DMS153 treated with DMSO at 0.1 percent for 48 hours (cell line): ENCODE measurements around the gene RSAD2.

Experiments used
- DNase-seq: peaks from one replicate; lab custom pipeline; 2025; ENCODE audit not compliant: unreplicated experiment; lab: John Stamatoyannopoulos, UW

RSAD2 gene

GRCh38 chr2:6942848-6943247, 65.3 kb downstream of the RSAD2 start:
- no peak for DNase-seq

DNA sequence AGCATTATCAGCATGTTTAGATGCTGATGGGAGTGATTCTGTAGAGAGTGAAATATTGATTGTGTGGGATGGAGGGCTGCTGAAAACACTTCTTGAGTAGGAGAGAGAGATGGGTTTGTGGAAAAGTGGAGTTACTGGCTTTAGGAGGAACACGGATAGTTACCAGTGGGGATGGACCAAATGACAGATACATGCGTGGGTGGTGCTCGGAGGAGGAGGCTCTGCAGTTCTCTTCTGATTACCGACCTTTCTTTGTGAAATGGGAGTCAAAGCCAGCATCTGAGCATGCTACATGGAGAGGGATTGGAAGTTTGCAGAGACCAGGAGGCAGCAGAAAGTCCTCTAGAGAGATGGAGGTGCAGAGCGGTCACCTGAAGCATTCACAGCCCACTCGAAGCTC, 65.9 kb downstream of the RSAD2 start:
- no peak for DNase-seq

GRCh38 chr2:6943971-6944370, 66.4 kb downstream of the RSAD2 start:
- no peak for DNase-seq

DNA sequence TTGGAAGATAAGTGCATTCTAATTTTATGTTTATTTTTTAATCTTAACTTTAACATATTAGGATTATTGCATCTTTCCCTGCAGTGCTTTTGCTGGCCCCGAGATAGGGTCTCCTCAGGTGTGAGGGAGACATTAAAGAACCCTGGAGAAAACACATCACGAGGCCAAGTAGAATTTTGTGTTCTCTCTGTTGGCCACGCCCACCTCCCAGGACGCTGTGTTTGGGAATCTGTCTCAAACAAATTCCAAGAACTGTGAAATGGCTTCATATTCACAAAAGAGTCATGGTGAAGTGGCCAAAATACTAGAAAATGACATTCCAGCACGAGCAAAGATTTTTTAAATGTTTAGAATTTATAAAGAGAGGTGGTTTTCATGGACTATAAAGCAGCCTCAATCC, 67.0 kb downstream of the RSAD2 start:
- DNase-seq, result no peak

- no peak for DNase-seq
These were observed 67.7 kb downstream of the RSAD2 start for GRCh38 chr2:6945087-6945813.

DNA sequence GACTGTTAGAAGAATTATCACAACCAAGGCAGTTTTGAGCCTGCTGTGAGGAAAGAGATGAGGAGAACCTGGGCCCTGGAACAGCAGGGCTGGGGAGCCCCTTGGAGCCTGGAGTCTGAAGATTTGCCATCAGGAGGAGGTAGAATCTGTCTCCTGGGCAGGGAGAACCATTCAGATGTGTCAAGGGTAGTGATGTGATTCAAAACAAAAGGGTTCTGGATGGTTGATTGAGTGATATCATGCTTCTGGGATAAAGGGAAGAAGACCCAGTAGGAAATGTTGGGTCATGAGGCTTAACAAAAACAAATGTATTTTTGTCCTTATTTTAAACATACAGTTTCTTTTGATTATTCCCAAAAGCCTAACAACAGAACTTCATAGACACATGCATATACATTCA, 68.2 kb downstream of the RSAD2 start:
- DNase-seq, result no peak

DNA sequence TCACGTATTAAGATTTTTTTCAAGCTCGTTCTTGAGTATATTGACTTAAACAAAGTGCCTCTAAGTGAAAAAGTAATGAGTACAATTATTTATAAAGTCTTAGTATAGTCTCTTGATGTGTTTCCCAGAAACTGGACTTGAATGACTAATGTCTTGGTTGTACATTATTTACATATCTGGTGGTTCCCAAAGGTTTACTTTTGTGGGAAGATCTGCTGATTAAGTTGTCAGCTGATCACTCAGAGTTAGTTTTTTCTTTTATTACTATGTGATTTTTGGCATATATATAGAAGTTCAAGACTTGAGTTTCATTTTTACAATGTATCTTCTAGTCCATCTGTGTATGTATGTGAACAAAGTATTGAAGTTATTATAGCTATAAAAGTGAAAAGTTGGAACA, 69.1 kb downstream of the RSAD2 start:
- DNase-seq, result no peak
